ENCODE data around the gene FABP3. TPM values are rescaled to one million over a fixed set of nuclear protein-coding genes. Genes with fewer than 3 reads are reported as not detected.

The FABP3 gene
- total RNA-seq, 1 donor from 2014 or later = 16.7 TPM

- Histone ChIP-seq H3K4me3 (no peak overlapping the region), H3K4me1 (peaks cover 37% of the 10 kb centered on the region), H3K9me3 (no peaks in the 10 kb centered on the region), H3K27me3 (no peaks in the 10 kb centered on the region), H3K36me3 (peaks cover 0 to 28% of the 10 kb centered on the region in 2 donors), H3K27ac (peak overlapping the region; percentile 7)
- intact Hi-C loops (cut with DNase I) = no loop called here
- TF ChIP-seq POLR2A (IDR thresholded peaks at IDR 0.05) (no peak), CTCF (IDR thresholded peaks at IDR 0.05) (no peak), POLR2AphosphoS5 (IDR thresholded peaks at IDR 0.05; ENCODE audit: insufficient read depth in 1 of 2, low read depth in 1 of 2) (no peak)
- no peak for DNase-seq (ENCODE audit: extremely low spot score in 2 of 2)
Observed at GRCh38 chr1:31368611-31369107, 4.2 kb downstream of the FABP3 start.

- Histone ChIP-seq H3K27ac (no peak overlapping the region), H3K4me3 (no peak overlapping the region), H3K36me3 (peaks cover 0 to 32% of the 10 kb centered on the region in 2 donors), H3K4me1 (peaks cover 19% of the 10 kb centered on the region), H3K9me3 (no peaks in the 10 kb centered on the region), H3K27me3 (no peaks in the 10 kb centered on the region)
- intact Hi-C loops (cut with DNase I) = no loop called here
- TF ChIP-seq POLR2A (IDR thresholded peaks at IDR 0.05) (no peak), CTCF (IDR thresholded peaks at IDR 0.05) (no peak), POLR2AphosphoS5 (IDR thresholded peaks at IDR 0.05; ENCODE audit: insufficient read depth in 1 of 2, low read depth in 1 of 2) (no peak)
- no peak for DNase-seq (ENCODE audit: extremely low spot score in 2 of 2)
Observed at GRCh38 chr1:31366796-31367195, 6.1 kb downstream of the FABP3 start.

GRCh38 chr1:31364561-31365250 is 8.2 kb downstream of the FABP3 start:
- intact Hi-C loops (cut with DNase I) = no loop called here
- no peak for DNase-seq (ENCODE audit: extremely low spot score in 2 of 2)
- Histone ChIP-seq H3K9me3 (no peaks in the 10 kb centered on the region), H3K4me1 (peaks cover 7% of the 10 kb centered on the region), H3K27ac (no peak overlapping the region), H3K36me3 (peaks cover 0 to 43% of the 10 kb centered on the region in 2 donors), H3K4me3 (no peak overlapping the region), H3K27me3 (no peaks in the 10 kb centered on the region)
- TF ChIP-seq POLR2A (IDR thresholded peaks at IDR 0.05) (no peak), POLR2AphosphoS5 (IDR thresholded peaks at IDR 0.05; ENCODE audit: insufficient read depth in 1 of 2, low read depth in 1 of 2) (no peak), CTCF (IDR thresholded peaks at IDR 0.05) (no peak)

- H3K4me1 ChIP-seq = no peaks in the 10 kb centered on the region
- no peaks in the 10 kb centered on the region for H3K27me3 ChIP-seq
- no peak overlapping the region for H3K27ac ChIP-seq
- intact Hi-C loops (cut with DNase I) = no loop called here
- H3K36me3 ChIP-seq = peaks cover 0 to 34% of the 10 kb centered on the region in 2 donors
- no peak overlapping the region for H3K4me3 ChIP-seq
- no peak for DNase-seq (ENCODE audit: extremely low spot score in 2 of 2)
- TF ChIP-seq POLR2AphosphoS5 (IDR thresholded peaks at IDR 0.05; ENCODE audit: insufficient read depth in 1 of 2, low read depth in 1 of 2) (no peak), POLR2A (IDR thresholded peaks at IDR 0.05) (no peak), CTCF (IDR thresholded peaks at IDR 0.05) (no peak)
- H3K9me3 ChIP-seq = no peaks in the 10 kb centered on the region
Observed at GRCh38 chr1:31362032-31362431, 10.8 kb downstream of the FABP3 start.

- Histone ChIP-seq H3K27me3 (no peaks in the 10 kb centered on the region), H3K36me3 (peaks cover 0 to 31% of the 10 kb centered on the region in 2 donors), H3K27ac (no peak overlapping the region), H3K4me3 (no peak overlapping the region), H3K4me1 (no peaks in the 10 kb centered on the region), H3K9me3 (no peaks in the 10 kb centered on the region)
- no peak for DNase-seq (ENCODE audit: extremely low spot score in 2 of 2)
- intact Hi-C loops (cut with DNase I) = no loop called here
- no peak for TF ChIP-seq POLR2A (IDR thresholded peaks at IDR 0.05)
- TF ChIP-seq POLR2AphosphoS5 (IDR thresholded peaks at IDR 0.05; ENCODE audit: insufficient read depth in 1 of 2, low read depth in 1 of 2) = no peak
- no peak for TF ChIP-seq CTCF (IDR thresholded peaks at IDR 0.05)
Observed at GRCh38 chr1:31361607-31362006, 11.3 kb downstream of the FABP3 start.
